HG03064 (cell line): ENCODE results near the gene MAP4.
"Not testable (repeated sequence)": the region's sequence is repeated elsewhere in the genome, so short reads cannot be mapped to it uniquely, and the experiment has no call there.

Source experiments
- ATAC-seq: cut with Tn5 transposase; IDR thresholded peaks from one replicate; pipeline ENCODE4 v1.9.1; 2021; ENCODE audit warnings: low read depth; ENCODE audit not compliant: unreplicated experiment

The MAP4 gene

GRCh38 chr3:47849699-47850563 lies 166.3 kb downstream of the MAP4 start:
- no peak for ATAC-seq

GRCh38 chr3:47849186-47849698 lies 167.0 kb downstream of the MAP4 start:
- no peak for ATAC-seq

- no peak for ATAC-seq
Measured at GRCh38 chr3:47848599-47849117, 167.6 kb downstream of the MAP4 start.

DNA sequence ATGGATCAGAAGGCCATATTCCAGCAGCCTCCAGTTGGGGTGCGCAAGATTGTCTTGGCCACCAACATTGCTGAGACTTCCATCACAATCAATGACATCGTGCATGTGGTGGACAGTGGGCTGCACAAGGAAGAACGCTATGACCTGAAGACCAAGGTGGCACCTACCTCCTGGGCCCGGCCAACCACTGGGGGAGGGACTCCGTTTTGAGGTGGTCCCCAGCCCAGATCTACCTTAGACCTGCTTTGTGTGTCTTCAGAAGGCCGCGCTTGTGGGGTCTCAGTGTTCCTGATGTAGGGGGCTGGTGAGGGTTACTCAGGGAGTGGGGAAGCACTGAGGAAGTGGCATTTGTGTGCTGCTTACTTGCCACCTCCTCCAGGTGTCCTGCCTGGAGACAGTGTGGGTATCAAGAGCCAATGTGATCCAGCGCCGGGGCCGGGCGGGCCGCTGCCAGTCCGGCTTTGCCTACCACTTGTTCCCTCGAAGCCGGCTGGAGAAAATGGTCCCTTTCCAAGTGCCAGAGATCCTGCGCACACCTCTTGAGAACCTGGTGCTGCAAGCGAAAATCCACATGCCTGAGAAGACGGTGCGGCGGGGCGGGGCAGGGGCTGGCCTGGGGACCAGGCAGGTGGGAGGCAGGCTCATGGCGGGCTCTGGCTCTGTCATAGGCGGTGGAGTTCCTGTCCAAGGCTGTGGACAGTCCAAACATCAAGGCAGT lies 168.3 kb downstream of the MAP4 start:
- no peak for ATAC-seq

- no peak for ATAC-seq
Measured at GRCh38 chr3:47847260-47847659, 169.0 kb downstream of the MAP4 start.

DNA sequence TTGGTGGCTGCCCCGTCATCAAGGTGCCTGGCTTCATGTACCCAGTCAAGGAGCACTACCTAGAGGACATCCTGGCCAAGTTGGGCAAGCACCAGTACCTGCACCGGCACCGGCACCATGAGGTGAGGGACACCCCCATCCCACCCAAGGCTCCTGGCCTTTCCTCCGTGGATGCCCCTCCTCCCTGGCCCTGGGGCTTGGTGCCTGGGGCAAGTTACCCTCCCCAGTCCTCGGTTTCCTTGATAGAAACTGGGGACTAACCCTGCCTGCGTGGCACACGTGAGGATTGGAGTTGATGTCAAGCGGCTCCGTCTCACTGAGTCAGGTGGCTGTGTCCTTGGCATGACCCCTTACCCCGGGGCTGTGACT lies 169.4 kb downstream of the MAP4 start:
- no peak for ATAC-seq

DNA sequence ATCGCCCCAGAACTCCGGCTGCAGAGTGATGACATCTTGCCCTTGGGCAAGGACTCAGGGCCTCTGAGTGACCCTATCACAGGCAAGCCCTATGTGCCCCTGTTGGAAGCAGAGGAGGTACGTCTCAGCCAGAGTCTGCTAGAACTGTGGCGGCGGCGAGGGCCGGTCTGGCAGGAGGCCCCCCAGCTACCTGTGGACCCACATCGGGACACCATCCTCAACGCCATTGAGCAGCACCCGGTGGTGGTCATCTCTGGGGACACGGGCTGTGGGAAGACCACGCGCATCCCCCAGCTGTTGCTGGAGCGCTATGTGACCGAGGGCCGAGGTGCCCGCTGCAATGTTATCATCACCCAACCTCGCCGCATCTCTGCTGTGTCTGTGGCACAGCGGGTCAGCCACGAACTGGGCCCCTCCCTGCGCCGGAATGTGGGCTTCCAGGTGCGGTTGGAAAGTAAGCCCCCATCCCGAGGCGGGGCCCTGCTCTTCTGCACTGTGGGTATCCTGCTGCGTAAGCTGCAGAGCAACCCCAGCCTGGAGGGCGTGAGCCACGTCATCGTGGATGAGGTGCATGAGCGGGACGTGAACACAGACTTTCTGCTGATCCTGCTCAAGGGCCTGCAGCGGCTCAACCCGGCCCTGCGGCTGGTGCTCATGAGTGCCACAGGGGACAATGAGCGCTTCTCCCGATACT lies 169.9 kb downstream of the MAP4 start:
- no peak for ATAC-seq

- no peak for ATAC-seq
Measured at GRCh38 chr3:47841786-47842349, 174.3 kb downstream of the MAP4 start.

DNA sequence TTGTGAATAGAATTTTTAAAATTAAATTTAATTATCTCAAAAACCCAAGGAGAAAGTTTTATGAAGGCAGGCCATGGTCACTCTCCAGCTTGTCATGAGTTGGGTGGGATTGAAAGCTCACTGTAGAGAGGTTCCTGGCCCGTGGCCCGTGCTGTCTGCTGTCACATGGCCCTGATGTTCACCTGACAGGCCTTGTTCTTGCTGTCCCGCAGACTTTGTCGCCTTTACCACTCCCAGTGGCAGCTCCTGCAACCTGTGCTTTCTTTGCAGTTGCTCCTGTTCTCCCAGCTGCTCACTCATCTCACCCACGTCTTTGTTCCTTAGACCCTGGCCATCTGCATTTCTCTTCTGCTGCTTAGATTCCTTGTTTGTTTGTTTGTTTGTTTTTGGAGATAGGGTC lies 177.7 kb downstream of the MAP4 start:
- no peak for ATAC-seq

- ATAC-seq = no peak
Measured at GRCh38 chr3:47836986-47837385, 179.2 kb downstream of the MAP4 start.

DNA sequence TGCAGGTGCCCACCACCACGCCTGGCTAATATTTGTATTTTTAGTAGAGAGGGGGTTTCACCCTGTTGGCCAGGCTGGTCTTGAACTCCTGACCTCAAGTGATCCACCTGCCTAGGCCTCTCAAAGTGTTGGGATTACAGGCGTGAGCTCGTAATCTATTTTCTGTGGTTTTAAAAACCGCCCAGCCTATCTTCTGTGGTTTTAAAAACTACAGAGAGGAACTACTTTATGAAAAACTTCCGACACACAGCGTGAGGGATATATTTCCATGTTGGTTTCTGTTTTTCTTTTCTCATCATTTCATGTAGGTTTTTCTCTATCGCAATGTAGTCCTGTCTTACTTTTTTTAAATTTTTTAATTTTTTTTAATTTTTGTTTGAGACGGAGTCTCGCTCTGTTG lies 186.7 kb downstream of the MAP4 start:
- not testable (repeated sequence) for ATAC-seq

GRCh38 chr3:47825590-47825989 lies 190.6 kb downstream of the MAP4 start:
- peak; percentile 2 for ATAC-seq

DNA sequence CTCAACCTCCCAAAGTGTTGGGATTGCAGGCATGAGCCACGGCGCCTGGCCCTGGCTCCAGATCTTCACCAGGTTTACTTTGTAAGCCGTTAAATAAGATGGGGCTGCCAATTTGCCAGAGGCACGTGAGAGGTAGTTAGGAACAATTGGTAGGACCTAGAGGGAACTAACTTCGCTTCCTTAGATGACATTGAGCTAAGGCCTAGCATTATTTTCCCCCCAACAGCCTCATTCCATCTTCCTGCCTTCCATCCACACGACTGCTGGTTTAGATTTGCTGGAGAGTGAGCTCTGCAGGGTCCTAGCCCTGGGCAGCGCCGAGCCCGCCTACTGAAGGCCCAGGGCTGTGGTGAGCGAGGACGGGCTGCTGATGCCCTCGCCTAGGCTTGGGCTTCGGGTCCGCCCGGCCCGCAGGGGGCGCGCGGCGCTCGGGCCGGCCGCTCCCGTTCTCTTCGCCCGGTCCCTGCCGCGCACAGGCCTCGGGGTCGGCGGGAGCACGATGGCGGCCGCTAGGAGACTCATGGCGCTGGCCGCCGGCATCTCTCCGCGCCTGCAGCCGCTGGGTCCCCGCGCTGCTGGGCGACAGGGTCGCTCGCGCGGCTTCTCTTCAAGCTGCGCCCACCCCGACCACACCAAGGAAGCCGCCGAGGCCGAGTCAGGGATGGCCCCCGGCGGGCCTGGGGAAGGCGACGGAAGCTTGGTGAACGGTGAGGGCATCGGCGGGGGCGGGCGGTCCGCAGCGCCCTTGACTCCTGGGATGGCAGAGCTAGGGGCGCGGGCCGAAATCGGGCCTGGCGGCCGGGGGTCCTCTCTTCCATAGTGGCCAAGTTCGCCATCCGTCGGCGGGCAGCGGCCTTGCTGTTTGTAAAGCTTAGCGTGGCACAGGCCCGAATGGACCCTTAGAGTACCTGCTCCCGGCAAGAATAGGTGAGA lies 191.4 kb downstream of the MAP4 start:
- ATAC-seq = peak; percentile 81

GRCh38 chr3:47817609-47818008 lies 198.6 kb downstream of the MAP4 start:
- ATAC-seq = no peak

DNA sequence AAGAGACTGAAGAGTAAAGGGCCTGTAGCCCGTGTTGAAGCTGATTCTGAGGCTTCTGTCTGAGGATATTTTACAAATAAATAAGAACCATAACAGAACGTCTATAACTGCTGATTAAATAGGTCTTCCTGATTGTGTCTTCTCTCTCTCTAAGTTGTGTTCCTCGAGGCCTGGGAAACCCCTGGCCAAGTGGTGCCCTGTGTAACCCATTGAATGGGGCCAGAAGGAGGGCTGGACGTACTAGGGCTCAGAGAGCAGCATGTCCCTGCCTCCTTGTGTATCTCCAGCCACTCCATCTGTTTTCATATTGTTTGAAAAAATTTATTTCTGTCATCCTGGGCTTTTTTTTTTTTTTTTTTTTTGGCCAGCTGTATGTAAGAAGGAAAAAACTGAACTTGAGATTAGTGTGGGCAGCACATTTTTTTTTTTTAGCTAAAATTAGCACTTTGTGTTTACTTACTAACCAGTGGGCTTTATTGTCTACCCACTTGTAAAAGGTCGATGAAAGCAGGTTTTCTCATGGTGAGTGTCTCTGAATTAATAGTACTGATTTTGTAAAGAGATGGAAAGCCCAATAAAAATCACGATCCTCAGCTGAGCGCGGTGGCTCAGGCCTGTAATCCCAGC lies 202.6 kb downstream of the MAP4 start:
- no peak for ATAC-seq

- no peak for ATAC-seq
Measured at GRCh38 chr3:47804577-47804976, 211.6 kb downstream of the MAP4 start.

- ATAC-seq = no peak
Measured at GRCh38 chr3:47803480-47804025, 212.7 kb downstream of the MAP4 start.

- ATAC-seq = peak; percentile 78
Measured at GRCh38 chr3:47802734-47803479, 213.3 kb downstream of the MAP4 start, which contains the start of gene DHX30. Gene DHX30 (plus strand): TSS chr3:47803138. CDS start chr3:47810684, 7,546 bp downstream.
